GM19452 (cell line): ENCODE data around the gene CHFR.
A peak's percentile ranks its signal among the peaks of the same experiment; 100 is the strongest.
"Not testable (repeated sequence)": the region's sequence is repeated elsewhere in the genome, so short reads cannot be mapped to it uniquely, and the experiment has no call there.

ENCODE experiments used
- ATAC-seq: cut with Tn5 transposase; IDR thresholded peaks from one replicate; pipeline ENCODE4 v1.9.1; 2021; ENCODE audit not compliant: unreplicated experiment

Gene CHFR, protein sequence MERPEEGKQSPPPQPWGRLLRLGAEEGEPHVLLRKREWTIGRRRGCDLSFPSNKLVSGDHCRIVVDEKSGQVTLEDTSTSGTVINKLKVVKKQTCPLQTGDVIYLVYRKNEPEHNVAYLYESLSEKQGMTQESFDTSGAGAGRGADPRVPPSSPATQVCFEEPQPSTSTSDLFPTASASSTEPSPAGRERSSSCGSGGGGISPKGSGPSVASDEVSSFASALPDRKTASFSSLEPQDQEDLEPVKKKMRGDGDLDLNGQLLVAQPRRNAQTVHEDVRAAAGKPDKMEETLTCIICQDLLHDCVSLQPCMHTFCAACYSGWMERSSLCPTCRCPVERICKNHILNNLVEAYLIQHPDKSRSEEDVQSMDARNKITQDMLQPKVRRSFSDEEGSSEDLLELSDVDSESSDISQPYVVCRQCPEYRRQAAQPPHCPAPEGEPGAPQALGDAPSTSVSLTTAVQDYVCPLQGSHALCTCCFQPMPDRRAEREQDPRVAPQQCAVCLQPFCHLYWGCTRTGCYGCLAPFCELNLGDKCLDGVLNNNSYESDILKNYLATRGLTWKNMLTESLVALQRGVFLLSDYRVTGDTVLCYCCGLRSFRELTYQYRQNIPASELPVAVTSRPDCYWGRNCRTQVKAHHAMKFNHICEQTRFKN

DNA sequence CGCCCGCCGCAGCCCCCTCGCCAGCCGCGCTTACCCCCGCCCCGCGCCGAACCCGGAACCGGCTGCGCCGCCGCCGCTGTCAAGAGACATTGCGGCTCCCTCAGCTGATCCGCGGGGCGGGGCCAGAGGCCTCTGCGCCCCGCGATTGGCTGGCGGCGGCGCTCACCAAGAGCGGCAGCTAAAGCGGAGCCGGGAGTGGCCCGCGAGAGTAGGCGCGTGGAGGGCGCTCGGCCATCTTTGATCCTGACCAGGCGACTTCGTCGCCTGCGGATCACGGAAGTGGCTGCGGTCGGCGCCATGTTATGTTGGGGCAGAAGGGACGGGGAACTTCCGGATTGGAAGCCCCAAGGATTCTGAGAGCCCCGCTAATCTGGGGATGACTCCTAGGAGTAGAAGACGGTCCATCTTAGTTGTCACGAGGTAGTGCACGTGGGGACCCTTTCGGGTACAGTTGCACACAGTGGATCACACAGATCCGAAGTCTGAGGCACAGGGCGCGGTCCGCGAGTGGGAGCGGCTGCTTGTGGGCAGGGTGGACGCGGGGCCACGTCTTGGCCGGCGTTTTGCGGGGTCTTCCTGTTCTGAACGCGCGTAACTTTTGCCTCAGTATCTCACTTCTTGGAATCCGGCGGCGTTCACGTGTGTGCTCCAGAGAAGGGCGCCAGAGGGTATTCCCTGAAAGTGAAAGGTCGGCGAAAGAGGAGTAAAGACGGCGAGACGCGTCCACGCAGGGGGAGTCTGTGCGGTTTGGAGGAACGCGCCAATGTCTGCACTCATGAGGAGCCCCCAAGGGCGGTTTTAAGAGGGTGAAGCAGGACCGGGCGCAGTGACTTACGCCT, at the start of gene CHFR:
CHFR (minus strand) TSS at position 93 of the 839 bp plus-strand sequence. CDS start 277 bp downstream, outside the sequence.
- ATAC-seq: peak; percentile 99

DNA sequence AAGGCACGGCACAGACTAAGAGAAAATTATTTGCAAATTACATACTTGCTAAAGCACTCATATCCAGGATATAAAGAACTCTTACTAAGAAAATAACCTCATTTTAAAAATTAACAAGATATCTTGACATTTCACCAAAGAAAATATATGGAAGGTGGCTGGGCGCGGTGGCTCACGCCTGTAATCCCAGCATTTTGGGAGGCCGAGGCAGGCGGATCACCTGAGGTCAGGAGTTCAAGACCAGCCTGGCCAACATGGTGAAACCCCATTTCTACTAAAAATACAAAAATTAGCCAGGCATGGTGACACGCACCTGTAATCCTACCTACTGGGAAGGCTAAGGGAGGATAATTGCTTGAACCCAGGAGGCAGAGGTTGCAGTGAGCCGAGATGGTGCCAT, 49.5 kb upstream of the CHFR start:
- not testable (repeated sequence) for ATAC-seq

GRCh38 chr12:132936163-132936562, 48.8 kb upstream of the CHFR start:
- no peak for ATAC-seq

- no peak for ATAC-seq
These were observed 39.0 kb upstream of the CHFR start for GRCh38 chr12:132926415-132926833.

GRCh38 chr12:132925597-132926414, 38.4 kb upstream of the CHFR start:
- ATAC-seq: no peak

DNA sequence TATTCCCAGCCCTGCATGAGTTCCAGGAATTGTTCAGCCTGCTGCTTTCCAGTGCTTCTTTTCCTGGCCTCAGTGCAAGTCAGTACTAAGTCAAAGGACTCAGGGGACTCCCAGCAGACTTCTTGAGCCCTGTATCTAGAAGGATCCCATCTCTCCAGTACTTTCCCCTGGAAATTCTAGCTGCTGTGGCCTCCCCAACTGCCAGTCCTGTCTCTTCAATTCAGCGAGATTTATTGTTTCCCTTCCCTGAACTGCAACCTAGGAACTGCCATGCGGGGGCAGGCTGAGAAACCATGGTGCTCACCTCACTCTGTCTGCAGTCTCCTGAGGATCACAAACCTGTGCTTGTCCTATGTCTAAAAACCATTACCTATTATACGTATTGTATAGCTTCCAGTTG, 37.0 kb upstream of the CHFR start:
- ATAC-seq: no peak

DNA sequence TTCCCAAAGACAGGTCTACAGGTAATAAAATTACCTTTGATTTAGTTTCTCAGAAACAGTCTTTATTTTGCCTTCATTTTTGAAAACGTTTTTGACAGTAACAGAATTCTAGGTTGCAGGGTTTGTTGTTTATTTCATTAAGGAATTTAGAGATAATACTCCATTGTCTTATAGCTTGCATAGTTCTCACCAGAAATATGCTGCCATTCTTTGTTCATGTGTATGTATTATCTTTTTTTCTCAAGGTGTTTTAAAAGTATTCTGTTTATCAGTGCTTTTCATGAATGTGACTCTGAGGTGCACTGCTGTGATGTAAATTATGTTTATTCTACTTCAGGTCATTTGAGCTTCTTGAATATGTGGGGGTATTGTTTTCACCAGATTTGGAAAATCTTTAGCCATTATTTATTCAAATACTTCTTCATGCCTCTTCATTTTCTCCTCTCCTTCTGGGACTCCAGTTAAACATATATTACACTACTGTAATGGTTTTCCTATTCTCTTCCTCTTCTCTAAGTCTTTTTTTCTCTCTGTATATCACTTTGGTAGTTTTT, 36.0 kb upstream of the CHFR start:
- ATAC-seq: no peak

DNA sequence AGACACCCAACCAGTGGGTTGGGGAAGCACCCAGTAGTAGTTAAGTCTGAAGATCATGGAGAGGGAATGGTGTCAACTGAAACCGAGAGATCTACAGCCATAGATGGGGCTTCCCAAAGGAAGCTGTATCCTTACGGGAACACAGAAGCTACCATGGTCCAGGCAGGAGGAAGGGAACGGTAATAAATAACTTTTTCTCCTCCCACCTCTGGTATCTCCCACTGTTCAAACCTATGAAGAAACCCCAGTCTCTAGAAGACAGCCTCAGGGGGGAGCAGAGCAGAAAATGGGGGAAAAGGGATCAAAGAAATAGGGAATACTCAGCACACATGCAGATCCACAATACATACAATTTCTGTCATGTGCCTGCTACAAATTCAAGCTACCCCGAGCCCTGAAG, 35.3 kb upstream of the CHFR start:
- ATAC-seq: no peak

DNA sequence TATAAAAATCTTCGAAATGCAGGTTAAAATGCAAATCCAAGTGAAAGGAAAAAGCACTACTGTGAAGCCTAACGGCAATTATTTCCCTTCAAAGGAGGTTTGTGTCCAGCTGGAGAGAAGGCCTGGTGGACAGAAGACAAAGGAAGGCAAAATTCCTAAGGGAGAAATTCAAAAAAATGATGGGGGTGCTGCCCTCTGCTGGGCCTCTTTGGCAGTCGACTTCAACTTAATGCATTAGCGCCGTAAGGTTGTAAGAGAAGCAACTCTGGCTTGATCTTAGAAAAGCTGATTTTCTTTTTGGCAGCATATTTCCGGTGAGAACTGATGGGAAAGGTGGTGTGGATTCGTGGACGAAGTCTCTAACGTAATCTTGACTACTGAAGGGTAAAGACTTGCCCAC, 34.3 kb upstream of the CHFR start:
- no peak for ATAC-seq

GRCh38 chr12:132918680-132919079, 31.3 kb upstream of the CHFR start:
- no peak for ATAC-seq

DNA sequence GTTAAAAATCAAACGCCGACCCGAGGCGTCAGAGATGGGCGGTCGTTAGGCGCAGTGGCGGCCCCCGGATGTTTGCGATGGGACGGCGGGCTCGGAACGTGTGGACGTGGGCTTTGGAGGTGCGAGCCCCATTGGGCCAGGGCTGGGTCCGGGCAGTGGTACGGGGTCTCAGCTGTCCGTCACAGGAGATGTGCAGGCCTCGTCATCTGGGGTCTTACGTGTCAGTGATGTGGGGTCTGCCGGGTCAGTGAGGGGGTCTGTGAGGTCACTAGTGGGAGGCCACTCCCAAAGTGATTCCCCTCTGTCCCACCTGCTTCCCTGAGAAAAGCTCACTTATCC, 21.6 kb upstream of the CHFR start:
- no peak for ATAC-seq

- peak; percentile 92 for ATAC-seq
These were observed 21.0 kb upstream of the CHFR start for GRCh38 chr12:132908145-132909029.

- ATAC-seq: not testable (repeated sequence)
These were observed 20.4 kb upstream of the CHFR start for GRCh38 chr12:132907789-132908144.

- no peak for ATAC-seq
These were observed 19.8 kb upstream of the CHFR start for GRCh38 chr12:132907216-132907615.

DNA sequence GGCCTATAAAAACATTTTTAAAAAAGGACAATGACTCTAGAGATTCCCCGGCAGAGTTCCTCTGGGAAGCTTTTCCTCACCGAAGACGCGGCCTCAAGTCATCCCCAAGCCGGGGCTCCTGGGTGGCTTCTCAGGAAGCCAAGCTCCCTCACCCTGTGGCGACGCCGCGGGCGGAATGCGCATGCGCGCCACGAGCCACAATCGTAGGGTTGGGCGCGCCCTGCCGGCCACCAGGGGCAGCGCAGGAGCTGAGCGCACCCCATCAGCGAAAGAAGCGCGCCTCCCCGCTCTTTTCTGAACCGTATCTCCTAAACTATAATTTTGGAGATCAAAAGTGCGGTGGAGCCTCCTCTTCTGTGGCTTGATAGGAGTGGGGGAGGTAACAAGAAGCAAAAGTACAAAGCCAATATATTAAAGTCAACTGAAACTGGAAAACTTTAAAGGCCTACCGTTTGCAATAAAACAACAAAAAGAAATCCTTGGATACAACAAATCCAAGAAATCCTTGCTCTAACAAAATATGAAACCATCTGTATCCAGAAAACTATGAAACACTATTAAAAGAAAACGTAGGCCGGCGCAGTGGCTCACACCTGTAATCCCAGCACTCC, 17.4 kb upstream of the CHFR start:
- ATAC-seq: no peak

GRCh38 chr12:132899033-132899432, 11.6 kb upstream of the CHFR start:
- no peak for ATAC-seq

- no peak for ATAC-seq
These were observed 1.4 kb upstream of the CHFR start for GRCh38 chr12:132888852-132889251.

DNA sequence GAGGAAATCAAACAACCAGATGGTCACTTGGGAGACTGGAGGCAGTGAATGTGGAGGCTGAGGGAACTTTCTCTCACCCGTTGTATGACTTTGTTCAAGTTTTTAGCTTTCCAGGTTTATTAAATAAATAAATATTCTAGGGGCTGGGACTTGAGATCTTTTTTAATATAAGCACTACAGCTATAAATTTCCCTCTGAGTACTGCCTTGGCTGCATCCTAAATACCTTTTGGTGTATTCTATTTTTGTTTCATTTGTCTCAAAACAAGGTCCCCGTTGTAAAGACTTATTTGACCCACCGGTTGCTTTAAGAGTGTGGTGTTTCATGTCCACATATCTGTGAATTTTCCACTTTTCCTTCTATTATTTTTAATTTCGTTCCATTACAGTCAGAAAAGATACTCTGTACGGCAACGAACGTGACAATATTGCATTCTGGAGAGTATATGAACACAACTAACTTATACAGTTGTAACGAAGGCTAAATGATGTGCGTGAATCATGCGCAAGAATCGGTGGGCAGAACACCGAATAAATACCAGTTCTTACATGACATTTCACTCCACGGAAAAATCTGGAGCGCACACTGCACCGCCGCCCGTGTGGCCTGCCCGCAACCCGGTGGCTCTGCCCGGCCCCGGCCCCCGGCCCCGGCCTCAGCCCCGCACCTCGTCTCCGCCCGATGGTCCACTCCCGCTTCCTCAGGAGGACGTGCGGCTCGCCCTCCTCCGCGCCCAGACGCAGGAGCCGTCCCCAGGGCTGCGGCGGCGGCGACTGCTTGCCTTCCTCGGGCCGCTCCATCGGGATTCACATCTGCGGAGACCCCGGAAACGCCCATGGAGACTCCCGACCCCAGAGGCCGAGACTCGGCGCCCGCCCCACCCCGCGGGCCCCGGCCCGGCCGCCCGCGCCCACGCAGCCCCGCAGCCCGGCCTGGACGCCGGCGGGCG, 602 bp downstream of the CHFR start:
- no peak for ATAC-seq
